BE2C (cell line): ENCODE results near the gene SPATA12.

ENCODE experiments used
- DNase-seq: peaks from one replicate; pipeline ENCODE4 v3.0.0-alpha.2; 2020
- H3K27me3 ChIP-seq: fragments of 250-450 bp; sonication (Bioruptor Pico); 2 replicates; pipeline ENCODE4 v1.5.1; 2020; ENCODE audit warnings: mild to moderate bottlenecking
- H3K36me3 ChIP-seq: fragments of 250-450 bp; sonication (Bioruptor Pico); 2 replicates; pipeline ENCODE4 v1.5.1; 2020; ENCODE audit warnings: mild to moderate bottlenecking
- H3K4me1 ChIP-seq: fragments of 250-450 bp; sonication (Bioruptor Pico); 2 replicates; pipeline ENCODE4 v1.5.1; 2020
- H3K4me3 ChIP-seq: 2 replicates; pipeline ENCODE4 v1.5.1; 2011; ENCODE audit warnings: low read depth, low read length
- H3K9me3 ChIP-seq: fragments of 250-450 bp; sonication (Bioruptor Pico); 2 replicates; pipeline ENCODE4 v1.5.1; 2020
- CTCF ChIP-seq: IDR thresholded peaks from 2 replicates; pipeline ENCODE4 v1.5.1; 2012; ENCODE audit warnings: mild to moderate bottlenecking, low read depth, low read length

SPATA12 gene

GRCh38 chr3:57087361-57088092, 27.1 kb downstream of the SPATA12 start:
- H3K36me3 ChIP-seq = no peaks in the 10 kb centered on the region
- no peak for DNase-seq
- no peaks in the 10 kb centered on the region for H3K4me1 ChIP-seq
- no peaks in the 10 kb centered on the region for H3K9me3 ChIP-seq
- no peaks in the 10 kb centered on the region for H3K27me3 ChIP-seq
- TF ChIP-seq CTCF = no peak
- no peak overlapping the region for H3K4me3 ChIP-seq

GRCh38 chr3:57088503-57088902, 28.0 kb downstream of the SPATA12 start:
- H3K27me3 ChIP-seq = no peaks in the 10 kb centered on the region
- TF ChIP-seq CTCF = no peak
- no peak for DNase-seq
- no peaks in the 10 kb centered on the region for H3K4me1 ChIP-seq
- no peak overlapping the region for H3K4me3 ChIP-seq
- no peaks in the 10 kb centered on the region for H3K36me3 ChIP-seq
- H3K9me3 ChIP-seq = no peaks in the 10 kb centered on the region

- no peaks in the 10 kb centered on the region for H3K4me1 ChIP-seq
- H3K36me3 ChIP-seq = no peaks in the 10 kb centered on the region
- H3K27me3 ChIP-seq = no peaks in the 10 kb centered on the region
- DNase-seq = no peak
- H3K4me3 ChIP-seq = no peak overlapping the region
- H3K9me3 ChIP-seq = no peaks in the 10 kb centered on the region
- no peak for TF ChIP-seq CTCF
Measured at GRCh38 chr3:57089043-57089442, 28.6 kb downstream of the SPATA12 start.

- H3K4me3 ChIP-seq = no peak overlapping the region
- H3K9me3 ChIP-seq = no peaks in the 10 kb centered on the region
- H3K27me3 ChIP-seq = no peaks in the 10 kb centered on the region
- no peaks in the 10 kb centered on the region for H3K4me1 ChIP-seq
- H3K36me3 ChIP-seq = no peaks in the 10 kb centered on the region
- TF ChIP-seq CTCF = no peak
- DNase-seq = no peak
Measured at GRCh38 chr3:57091521-57092273, 31.2 kb downstream of the SPATA12 start.

DNA sequence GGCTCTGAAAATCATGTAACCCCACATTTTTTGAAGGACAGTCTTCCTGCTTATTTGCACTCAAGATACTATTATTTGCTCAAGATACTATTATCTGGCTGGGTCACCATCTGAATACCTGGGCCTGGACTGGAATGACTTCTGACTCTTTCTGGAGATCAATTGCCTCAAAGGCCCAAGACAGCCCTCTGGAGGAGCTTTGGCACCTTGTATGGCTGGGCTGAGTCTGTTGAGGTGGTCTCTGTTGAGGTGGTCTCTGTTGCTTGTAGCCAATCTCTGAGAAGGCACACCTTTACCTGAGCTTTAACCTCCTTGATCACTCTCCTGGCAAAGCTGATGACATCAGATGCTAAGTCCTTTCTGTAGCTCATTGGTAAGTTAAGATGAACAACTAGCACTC, 33.0 kb downstream of the SPATA12 start:
- Histone ChIP-seq H3K36me3 (no peaks in the 10 kb centered on the region), H3K4me1 (no peaks in the 10 kb centered on the region), H3K27me3 (no peaks in the 10 kb centered on the region), H3K4me3 (no peak overlapping the region), H3K9me3 (no peaks in the 10 kb centered on the region)
- DNase-seq = no peak
- no peak for TF ChIP-seq CTCF

DNA sequence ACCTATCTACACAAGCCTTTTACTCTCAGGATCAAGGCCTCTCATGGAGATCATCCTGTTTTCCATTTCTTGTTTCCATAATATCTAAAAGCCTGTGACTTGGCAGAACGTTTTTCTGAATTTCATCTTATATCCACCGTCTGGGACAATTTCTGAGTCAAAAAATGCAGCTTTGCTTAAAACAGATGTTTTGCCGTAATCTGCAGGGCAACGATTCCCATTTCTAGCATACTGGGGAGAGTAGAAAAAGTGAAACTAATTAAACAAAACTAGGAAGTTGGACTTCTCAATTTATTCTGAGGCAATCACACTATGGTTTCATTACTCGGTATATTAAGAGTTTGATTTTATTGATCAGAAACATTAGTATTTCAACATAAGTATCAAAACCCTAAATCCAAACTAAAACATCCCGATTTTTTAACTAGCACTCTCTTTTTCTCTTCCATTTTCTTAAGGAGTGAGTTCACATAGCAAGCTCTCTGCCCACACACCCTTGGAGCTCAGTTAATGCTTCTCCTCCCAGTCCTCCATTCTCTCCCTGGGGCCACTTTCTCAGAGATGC, 33.6 kb downstream of the SPATA12 start:
- TF ChIP-seq CTCF = no peak
- DNase-seq = no peak
- no peak overlapping the region for H3K4me3 ChIP-seq
- no peaks in the 10 kb centered on the region for H3K36me3 ChIP-seq
- H3K27me3 ChIP-seq = no peaks in the 10 kb centered on the region
- H3K9me3 ChIP-seq = no peaks in the 10 kb centered on the region
- H3K4me1 ChIP-seq = no peaks in the 10 kb centered on the region
